ENCODE measurements around the gene PTPN1.
A peak's percentile ranks its signal among the peaks of the same experiment; 100 is the strongest.

Gene PTPN1

DNA sequence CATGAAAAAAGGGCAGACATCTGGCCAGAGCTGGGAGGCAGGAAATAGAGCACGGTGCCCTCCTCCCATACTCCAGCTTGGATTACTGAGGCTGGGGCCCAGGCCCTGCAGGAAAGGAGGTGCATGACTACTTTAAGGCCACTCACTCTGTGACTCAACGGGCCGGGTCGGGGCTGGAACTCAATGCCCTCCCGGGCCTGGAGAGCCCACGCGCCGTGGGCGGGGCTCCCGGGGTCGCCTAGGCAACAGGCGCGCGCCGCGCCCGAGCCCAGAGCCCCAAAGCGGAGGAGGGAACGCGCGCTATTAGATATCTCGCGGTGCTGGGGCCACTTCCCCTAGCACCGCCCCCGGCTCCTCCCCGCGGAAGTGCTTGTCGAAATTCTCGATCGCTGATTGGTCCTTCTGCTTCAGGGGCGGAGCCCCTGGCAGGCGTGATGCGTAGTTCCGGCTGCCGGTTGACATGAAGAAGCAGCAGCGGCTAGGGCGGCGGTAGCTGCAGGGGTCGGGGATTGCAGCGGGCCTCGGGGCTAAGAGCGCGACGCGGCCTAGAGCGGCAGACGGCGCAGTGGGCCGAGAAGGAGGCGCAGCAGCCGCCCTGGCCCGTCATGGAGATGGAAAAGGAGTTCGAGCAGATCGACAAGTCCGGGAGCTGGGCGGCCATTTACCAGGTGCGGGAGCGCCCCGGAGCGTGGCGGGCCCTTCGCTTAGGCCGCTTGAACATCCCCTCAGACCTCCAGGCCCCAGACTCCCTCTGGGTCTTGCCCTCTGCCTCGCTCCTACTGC is at the start of gene PTPN1:
TSS of gene PTPN1 (plus strand) at position 461 of the 783 bp plus-strand sequence. CDS start at position 606, 145 bp downstream.
- H3K4me3 ChIP-seq (ENCODE audit: low read depth, low read length): peak within 1 kb of the TSS; percentile 98
- TF ChIP-seq CTCF (conservative IDR thresholded peaks at IDR 0.05; ENCODE audit: low read depth, low read length): peak; percentile 10
- peak; percentile 99 for DNase-seq (ENCODE audit: low read depth)

DNA sequence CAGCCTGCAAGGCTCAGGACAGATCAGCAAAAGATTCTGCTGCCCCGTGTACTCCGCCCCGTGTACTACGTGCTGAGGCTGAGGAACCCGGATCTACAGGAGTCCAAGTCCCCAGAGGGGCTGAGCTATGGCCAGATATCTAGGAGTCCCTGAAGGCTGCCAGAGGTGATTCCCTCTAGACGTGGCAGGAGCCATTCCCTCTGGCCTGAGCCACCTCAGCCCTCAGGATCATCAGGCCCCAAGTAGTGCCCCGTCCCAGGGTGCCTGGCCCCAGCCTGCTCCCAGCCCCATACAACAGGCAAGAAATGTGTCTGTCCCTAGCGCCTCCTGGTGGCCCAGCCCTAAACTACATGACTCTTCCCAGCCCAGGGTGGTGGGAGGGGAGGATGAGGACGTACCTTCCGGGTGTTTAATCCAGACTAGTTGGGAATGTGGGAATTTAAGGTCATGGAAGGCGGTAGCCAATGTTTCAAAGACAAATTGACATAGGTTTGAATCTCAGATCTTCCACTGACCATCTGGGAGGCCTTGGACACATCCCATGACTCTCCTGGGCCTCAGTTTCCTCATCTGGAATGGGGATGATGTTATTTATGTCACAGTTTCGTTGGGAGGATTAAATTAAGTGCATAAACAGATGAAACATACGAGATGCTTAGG is 49.4 kb upstream of the PTPN1 start:
- peak; percentile 81 for DNase-seq (ENCODE audit: low read depth)
- peak; percentile 93 for TF ChIP-seq CTCF (conservative IDR thresholded peaks at IDR 0.05; ENCODE audit: low read depth, low read length)
- no peak overlapping the region for H3K4me3 ChIP-seq (ENCODE audit: low read depth, low read length)

DNA sequence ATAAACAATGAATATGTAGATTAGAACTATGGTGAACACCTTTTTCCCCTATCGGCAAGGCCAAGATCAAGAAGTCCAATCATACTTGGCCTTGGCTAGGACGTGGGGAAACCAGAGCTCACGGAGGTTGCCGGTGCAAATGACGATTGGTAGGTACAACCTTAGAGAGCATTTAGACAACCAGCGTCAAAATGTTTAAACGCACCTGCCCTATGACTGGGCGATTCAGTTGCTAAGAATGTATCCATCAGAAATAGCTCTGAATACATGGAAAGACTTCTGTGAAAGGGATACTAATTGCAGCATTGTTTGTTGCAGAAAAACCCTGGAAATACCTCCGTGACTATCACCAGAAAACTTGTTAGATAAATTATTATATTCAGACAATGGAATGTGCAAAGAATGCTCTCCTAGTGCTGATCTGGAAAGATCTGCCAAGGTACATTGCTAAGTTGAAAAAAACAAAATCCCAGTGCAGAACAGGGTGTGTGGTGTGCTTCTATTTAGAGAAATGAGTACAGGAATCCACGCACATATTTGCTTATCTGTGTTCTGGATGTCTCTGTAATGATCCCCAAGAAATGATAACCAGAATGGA is 48.0 kb upstream of the PTPN1 start:
- peak; percentile 71 for DNase-seq (ENCODE audit: low read depth)
- TF ChIP-seq CTCF (conservative IDR thresholded peaks at IDR 0.05; ENCODE audit: low read depth, low read length): no peak
- H3K4me3 ChIP-seq (ENCODE audit: low read depth, low read length): no peak overlapping the region

- peak overlapping the region; percentile 20 for H3K4me3 ChIP-seq (ENCODE audit: low read depth, low read length)
- peak; percentile 70 for DNase-seq (ENCODE audit: low read depth)
- peak; percentile 72 for TF ChIP-seq CTCF (conservative IDR thresholded peaks at IDR 0.05; ENCODE audit: low read depth, low read length)
These were observed 46.0 kb upstream of the PTPN1 start for GRCh38 chr20:50464026-50464724.

DNA sequence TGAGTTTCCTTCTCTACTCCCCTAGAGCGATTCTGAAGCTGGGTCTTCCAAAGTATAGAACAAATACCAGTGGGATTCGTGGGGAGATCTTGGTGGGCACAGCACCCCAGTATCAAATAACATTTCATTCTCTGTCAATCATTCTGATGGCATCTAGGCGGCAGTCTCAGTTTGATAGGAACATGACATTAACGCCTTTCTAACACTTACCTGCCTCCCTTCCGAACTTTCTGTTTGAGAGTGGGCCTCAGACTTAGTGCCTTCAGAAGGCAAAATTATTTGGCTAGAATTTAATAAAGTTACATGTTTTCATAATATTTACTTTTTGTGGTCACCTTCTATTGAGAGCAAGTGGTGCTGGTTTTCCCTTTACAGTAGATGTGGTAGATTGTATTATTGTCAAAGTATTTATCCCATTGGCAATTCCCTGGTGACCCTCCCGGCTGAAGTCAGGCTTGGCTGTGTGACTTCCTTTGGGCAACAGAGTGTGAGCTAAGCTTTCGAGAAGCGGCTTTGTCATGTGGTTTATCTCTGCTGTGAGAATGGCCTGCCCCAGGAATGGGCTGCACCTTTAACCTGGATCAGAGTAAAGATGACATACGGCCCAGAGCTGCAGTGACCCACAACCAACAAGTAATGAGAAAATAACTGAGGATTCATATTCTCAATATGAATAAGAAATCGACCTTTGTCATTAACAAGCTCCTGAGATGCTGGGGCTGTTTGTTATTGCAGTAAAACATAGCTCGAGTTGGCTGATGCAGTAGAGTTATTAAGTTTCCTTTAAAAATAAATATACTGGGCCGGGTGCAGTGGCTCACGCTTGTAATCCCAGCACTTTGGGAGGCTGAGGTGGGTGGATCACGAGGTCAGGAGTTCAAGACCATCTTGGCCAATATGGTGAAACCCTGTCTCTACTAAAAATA is 45.2 kb upstream of the PTPN1 start:
- H3K4me3 ChIP-seq (ENCODE audit: low read depth, low read length): no peak overlapping the region
- DNase-seq (ENCODE audit: low read depth): no peak
- TF ChIP-seq CTCF (conservative IDR thresholded peaks at IDR 0.05; ENCODE audit: low read depth, low read length): no peak

GRCh38 chr20:50467174-50467573 is 43.0 kb upstream of the PTPN1 start:
- TF ChIP-seq CTCF (conservative IDR thresholded peaks at IDR 0.05; ENCODE audit: low read depth, low read length): no peak

More at GRCh38 chr20:50467174-50467573, 43.0 kb upstream of the PTPN1 start:
- no peak overlapping the region for H3K4me3 ChIP-seq (ENCODE audit: low read depth, low read length)
- no peak for DNase-seq (ENCODE audit: low read depth)

Data from choroid plexus epithelial cell (primary cell).